Measurements from ENCODE around the gene DAAM2.

DAAM2 gene

DNA sequence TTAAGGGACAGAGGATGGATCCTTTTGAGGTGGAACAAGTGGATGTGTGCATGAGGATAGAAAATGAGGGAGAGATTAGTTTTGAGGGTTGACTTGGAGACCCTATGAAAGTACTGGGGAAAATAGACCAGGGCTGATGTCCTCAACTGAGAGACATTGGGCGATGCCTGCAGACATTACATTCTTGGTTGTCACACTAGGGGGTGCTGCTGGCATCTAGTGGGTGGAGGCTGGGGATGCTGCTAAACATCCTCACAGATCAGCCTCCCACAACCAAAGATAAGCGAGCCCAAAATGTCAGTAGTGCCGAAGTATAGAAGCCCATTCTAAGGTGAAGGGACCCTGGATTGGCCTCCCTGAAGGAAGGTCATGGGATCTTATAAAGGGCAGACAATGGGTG is 78.8 kb downstream of the DAAM2 start:
- 97% methylated on average over 3 of the region's 3 CpGs for WGBS
- no peak overlapping the region for H3K27ac ChIP-seq (ENCODE audit: low read depth, low read length)

DNA sequence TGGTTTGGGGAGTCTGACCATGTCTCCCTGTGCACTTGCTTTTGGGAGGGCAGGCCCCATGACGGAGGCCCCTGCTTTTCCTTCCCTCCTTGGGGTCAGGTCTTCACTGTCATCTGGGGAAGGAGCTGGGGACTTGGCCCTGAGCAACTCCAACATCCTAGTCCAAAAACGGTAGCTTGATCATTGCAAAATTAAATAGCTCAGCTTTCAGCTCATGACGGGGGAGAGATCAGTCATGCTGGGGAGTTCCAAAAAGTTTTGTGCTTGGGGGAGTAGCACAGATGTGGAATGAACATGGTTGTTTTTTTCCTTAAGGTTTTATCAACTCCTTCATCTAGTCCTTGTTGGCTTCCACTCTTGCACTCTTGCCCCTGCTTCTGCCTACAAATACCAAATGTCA is 81.3 kb downstream of the DAAM2 start:
- H3K36me3 ChIP-seq (ENCODE audit: insufficient read depth, low read length): no peaks in the 10 kb centered on the region
- H3K4me3 ChIP-seq (ENCODE audit: low read length): no peak overlapping the region
- H3K4me1 ChIP-seq (ENCODE audit: insufficient read depth, low read length): no peaks in the 10 kb centered on the region
- no peak overlapping the region for H3K27ac ChIP-seq (ENCODE audit: low read depth, low read length)
- H3K27me3 ChIP-seq (ENCODE audit: insufficient read depth, low read length): no peaks in the 10 kb centered on the region
- no peaks in the 10 kb centered on the region for H3K9me3 ChIP-seq (ENCODE audit: insufficient read depth, low read depth, low read length)
- WGBS: 90% methylated on average over 3 of the region's 3 CpGs
- H3K9ac ChIP-seq (ENCODE audit: low read depth, low read length): no peak overlapping the region

More for the DNA sequence above, 78.8 kb downstream of the DAAM2 start:
- Histone ChIP-seq H3K9ac (ENCODE audit: low read depth, low read length) (no peak overlapping the region), H3K36me3 (ENCODE audit: insufficient read depth, low read length) (no peaks in the 10 kb centered on the region), H3K4me1 (ENCODE audit: insufficient read depth, low read length) (peaks cover 6% of the 10 kb centered on the region; the same call in 1 of the 2 replicates), H3K4me3 (ENCODE audit: low read length) (no peak overlapping the region), H3K9me3 (ENCODE audit: insufficient read depth, low read depth, low read length) (no peaks in the 10 kb centered on the region), H3K27me3 (ENCODE audit: insufficient read depth, low read length) (no peaks in the 10 kb centered on the region)

GRCh38 chr6:39876111-39876510 is 83.9 kb downstream of the DAAM2 start:
- H3K9ac ChIP-seq (ENCODE audit: low read depth, low read length): no peak overlapping the region
- no peaks in the 10 kb centered on the region for H3K4me1 ChIP-seq (ENCODE audit: insufficient read depth, low read length)
- H3K9me3 ChIP-seq (ENCODE audit: insufficient read depth, low read depth, low read length): no peaks in the 10 kb centered on the region
- H3K27me3 ChIP-seq (ENCODE audit: insufficient read depth, low read length): no peaks in the 10 kb centered on the region
- H3K4me3 ChIP-seq (ENCODE audit: low read length): no peak overlapping the region
- no peaks in the 10 kb centered on the region for H3K36me3 ChIP-seq (ENCODE audit: insufficient read depth, low read length)
- no peak overlapping the region for H3K27ac ChIP-seq (ENCODE audit: low read depth, low read length)

DNA sequence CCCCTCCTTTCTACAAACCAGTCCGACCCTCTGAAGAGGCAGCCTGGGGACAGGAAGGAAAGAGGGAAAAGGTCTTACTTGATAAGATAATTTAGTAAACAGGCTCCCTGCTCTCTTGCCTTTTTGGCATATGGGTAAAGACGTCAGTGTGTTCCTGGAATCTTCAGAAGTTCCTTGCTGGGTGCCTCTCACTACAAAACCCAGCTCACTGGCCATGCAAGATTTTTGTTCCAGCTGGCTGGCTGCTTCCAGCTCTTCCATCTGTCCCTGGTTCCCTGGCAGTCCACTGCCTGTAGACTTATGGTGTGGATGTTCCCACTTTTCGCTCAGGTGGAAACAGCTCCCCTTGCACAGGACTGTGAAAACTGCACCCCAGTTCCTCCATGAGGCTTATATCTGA is 84.7 kb downstream of the DAAM2 start:
- H3K27me3 ChIP-seq (ENCODE audit: insufficient read depth, low read length): no peaks in the 10 kb centered on the region
- no peaks in the 10 kb centered on the region for H3K4me1 ChIP-seq (ENCODE audit: insufficient read depth, low read length)
- H3K9me3 ChIP-seq (ENCODE audit: insufficient read depth, low read depth, low read length): no peaks in the 10 kb centered on the region
- no peak overlapping the region for H3K4me3 ChIP-seq (ENCODE audit: low read length)
- 90% methylated on average over 3 of the region's 3 CpGs for WGBS
- H3K36me3 ChIP-seq (ENCODE audit: insufficient read depth, low read length): no peaks in the 10 kb centered on the region
- H3K27ac ChIP-seq (ENCODE audit: low read depth, low read length): no peak overlapping the region
- no peak overlapping the region for H3K9ac ChIP-seq (ENCODE audit: low read depth, low read length)

DNA sequence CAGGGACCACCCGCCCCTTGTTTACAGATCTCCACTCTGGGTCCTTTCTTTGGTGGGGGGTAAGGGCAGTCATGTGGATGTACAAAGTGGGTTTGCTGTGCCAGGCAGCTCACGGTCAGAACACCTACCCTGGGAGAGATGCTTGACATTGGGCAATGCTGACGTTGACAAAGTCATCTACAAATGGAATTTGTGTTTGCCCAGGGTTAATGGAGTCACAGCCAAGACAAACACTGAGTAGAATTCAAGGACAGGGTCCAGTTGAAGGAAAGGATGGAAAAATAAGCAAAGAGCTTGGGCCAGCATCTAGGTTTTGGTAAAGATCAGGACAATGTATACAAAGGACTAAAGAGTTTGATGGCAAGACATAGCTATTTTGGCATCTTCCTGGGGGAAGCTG is 87.4 kb downstream of the DAAM2 start:
- Histone ChIP-seq H3K9ac (ENCODE audit: low read depth, low read length) (no peak overlapping the region), H3K27me3 (ENCODE audit: insufficient read depth, low read length) (no peaks in the 10 kb centered on the region), H3K9me3 (ENCODE audit: insufficient read depth, low read depth, low read length) (no peaks in the 10 kb centered on the region), H3K4me3 (ENCODE audit: low read length) (no peak overlapping the region), H3K27ac (ENCODE audit: low read depth, low read length) (no peak overlapping the region), H3K36me3 (ENCODE audit: insufficient read depth, low read length) (no peaks in the 10 kb centered on the region), H3K4me1 (ENCODE audit: insufficient read depth, low read length) (no peaks in the 10 kb centered on the region; the same call in 1 of the 2 replicates)
- WGBS: 91% methylated on average over 3 of the region's 3 CpGs

DNA sequence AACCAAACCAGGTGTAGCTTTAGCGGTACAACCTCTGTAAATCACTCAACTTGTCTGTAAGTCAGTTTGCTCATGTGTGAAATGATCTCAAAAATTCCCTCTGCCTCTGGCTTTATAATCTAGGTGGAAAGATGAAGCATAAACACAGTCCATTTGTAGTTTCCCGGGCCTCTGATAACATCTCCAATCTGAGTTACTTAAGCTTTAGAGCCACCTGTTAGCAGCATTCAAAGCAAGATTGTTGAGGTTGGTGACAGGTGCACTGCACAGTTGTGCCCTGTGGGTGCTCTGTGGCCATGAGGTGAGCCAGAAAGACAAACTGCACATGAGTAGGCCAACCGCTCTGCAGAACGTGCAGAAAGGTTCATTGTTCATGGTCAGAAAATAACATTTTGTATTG is 88.4 kb downstream of the DAAM2 start:
- H3K27ac ChIP-seq (ENCODE audit: low read depth, low read length): no peak overlapping the region
- H3K27me3 ChIP-seq (ENCODE audit: insufficient read depth, low read length): no peaks in the 10 kb centered on the region
- 94% methylated on average over 4 of the region's 4 CpGs for WGBS
- no peaks in the 10 kb centered on the region for H3K9me3 ChIP-seq (ENCODE audit: insufficient read depth, low read depth, low read length)
- H3K9ac ChIP-seq (ENCODE audit: low read depth, low read length): no peak overlapping the region
- no peaks in the 10 kb centered on the region; the same call in 1 of the 2 replicates for H3K4me1 ChIP-seq (ENCODE audit: insufficient read depth, low read length)
- H3K4me3 ChIP-seq (ENCODE audit: low read length): no peak overlapping the region
- no peaks in the 10 kb centered on the region for H3K36me3 ChIP-seq (ENCODE audit: insufficient read depth, low read length)

DNA sequence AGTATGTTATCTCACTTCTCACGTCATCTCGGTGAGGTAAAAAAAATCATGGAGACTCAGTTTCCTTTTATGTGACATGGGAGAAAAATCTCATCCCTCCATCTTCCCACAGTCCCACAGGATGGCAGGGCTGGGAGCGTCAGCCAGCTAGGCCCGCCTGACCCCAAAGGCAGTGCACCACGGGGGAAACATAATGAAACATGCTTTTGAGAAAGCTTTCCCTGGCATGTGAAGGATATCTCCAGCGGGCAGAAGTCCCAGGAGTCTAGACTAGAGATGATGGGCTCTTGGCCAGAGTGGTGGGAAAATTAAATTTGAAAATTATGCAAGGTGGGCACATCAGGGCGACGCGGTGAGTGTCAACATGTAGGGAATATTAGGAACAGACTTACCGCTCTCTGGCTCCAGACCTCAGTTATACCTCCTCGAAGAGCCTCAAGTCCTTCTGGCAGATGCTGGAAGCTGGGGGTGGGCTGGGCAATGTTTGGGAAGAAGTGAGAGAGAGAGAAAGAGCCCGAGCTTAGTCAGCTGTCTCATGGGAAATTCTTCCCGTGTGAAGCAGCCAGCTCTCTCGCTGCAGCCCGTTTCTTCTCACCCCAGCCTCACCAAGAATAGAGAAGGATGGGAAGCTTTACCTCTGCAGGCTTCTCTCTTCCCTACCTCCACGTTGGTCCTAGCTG is 89.8 kb downstream of the DAAM2 start:
- H3K4me1 ChIP-seq (ENCODE audit: insufficient read depth, low read length): no peaks in the 10 kb centered on the region; the same call in 1 of the 2 replicates
- WGBS: 88% methylated on average over 14 of the region's 16 CpGs
- H3K9me3 ChIP-seq (ENCODE audit: insufficient read depth, low read depth, low read length): no peaks in the 10 kb centered on the region
- no peak overlapping the region for H3K4me3 ChIP-seq (ENCODE audit: low read length)
- no peaks in the 10 kb centered on the region for H3K36me3 ChIP-seq (ENCODE audit: insufficient read depth, low read length)
- no peaks in the 10 kb centered on the region for H3K27me3 ChIP-seq (ENCODE audit: insufficient read depth, low read length)
- no peak overlapping the region for H3K27ac ChIP-seq (ENCODE audit: low read depth, low read length)
- no peak overlapping the region for H3K9ac ChIP-seq (ENCODE audit: low read depth, low read length)

DNA sequence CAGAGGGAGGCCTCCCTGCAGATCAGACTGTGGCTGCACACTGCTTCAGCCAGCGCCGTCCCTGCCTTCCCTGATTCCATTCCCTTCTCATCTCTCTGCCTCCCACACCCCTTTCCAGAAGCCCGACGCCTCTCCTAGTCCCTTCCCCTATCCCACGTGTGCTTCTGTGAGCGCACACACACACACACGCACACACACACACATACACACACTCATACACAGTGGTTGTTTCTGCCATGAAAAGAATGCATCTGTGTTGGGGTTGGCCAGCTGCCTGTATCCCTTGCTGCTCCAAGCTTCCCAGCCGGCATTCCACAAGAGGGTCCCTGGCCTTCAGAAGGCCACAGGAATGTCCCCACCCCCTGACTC is 90.3 kb downstream of the DAAM2 start:
- H3K27ac ChIP-seq (ENCODE audit: low read depth, low read length): no peak overlapping the region
- H3K36me3 ChIP-seq (ENCODE audit: insufficient read depth, low read length): no peaks in the 10 kb centered on the region
- H3K9ac ChIP-seq (ENCODE audit: low read depth, low read length): no peak overlapping the region
- H3K27me3 ChIP-seq (ENCODE audit: insufficient read depth, low read length): no peaks in the 10 kb centered on the region
- H3K4me3 ChIP-seq (ENCODE audit: low read length): no peak overlapping the region
- no peaks in the 10 kb centered on the region for H3K9me3 ChIP-seq (ENCODE audit: insufficient read depth, low read depth, low read length)
- H3K4me1 ChIP-seq (ENCODE audit: insufficient read depth, low read length): no peaks in the 10 kb centered on the region; the same call in 1 of the 2 replicates
- WGBS: 86% methylated on average over 8 of the region's 8 CpGs

DNA sequence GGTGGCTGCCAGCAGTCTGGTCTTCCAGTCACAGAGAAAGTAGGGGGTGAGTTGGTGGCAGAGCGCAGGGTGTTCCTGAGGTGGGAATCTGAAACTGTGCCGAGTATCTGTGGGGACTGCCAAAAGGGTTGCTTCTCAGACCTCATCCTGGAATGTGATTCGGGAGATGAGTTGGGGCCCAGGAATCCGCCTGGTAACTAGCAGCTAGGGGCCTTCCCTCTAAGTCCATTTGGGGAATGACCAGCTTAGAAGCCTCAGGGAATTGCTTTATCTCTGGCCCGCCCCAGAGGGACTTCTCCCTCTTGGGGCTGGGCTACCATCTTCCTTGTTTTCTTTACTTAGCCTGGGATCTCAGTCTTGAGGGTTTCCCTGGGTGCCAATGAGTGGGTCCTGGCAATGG is 92.5 kb downstream of the DAAM2 start:
- Histone ChIP-seq H3K4me1 (ENCODE audit: insufficient read depth, low read length) (no peaks in the 10 kb centered on the region; the same call in 1 of the 2 replicates), H3K27me3 (ENCODE audit: insufficient read depth, low read length) (no peaks in the 10 kb centered on the region), H3K27ac (ENCODE audit: low read depth, low read length) (no peak overlapping the region), H3K4me3 (ENCODE audit: low read length) (no peak overlapping the region), H3K9me3 (ENCODE audit: insufficient read depth, low read depth, low read length) (no peaks in the 10 kb centered on the region), H3K9ac (ENCODE audit: low read depth, low read length) (no peak overlapping the region), H3K36me3 (ENCODE audit: insufficient read depth, low read length) (no peaks in the 10 kb centered on the region)
- 85% methylated on average over 5 of the region's 5 CpGs for WGBS

DNA sequence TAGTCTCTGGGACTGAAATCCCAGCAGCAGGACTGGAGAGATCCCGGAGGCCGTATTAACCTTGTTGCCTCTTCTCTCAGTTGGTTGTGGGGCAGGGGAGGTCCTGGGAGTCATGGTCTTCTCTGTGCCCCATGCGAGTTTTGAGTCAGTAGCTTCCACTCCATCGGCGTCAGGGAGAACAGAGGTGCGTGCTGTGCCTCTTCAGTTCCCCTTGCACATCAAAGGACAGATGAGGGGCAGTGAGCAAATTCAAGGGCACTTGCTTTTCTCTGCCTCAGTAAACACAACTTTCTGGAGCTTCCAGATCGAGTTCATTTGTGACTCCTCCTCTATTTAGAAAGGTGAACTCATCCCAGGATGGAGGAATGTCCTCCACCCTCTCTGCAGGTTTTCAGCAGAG is 93.5 kb downstream of the DAAM2 start:
- WGBS: 84% methylated on average over 7 of the region's 7 CpGs
- no peaks in the 10 kb centered on the region for H3K36me3 ChIP-seq (ENCODE audit: insufficient read depth, low read length)
- H3K27me3 ChIP-seq (ENCODE audit: insufficient read depth, low read length): no peaks in the 10 kb centered on the region
- H3K9me3 ChIP-seq (ENCODE audit: insufficient read depth, low read depth, low read length): no peaks in the 10 kb centered on the region
- H3K9ac ChIP-seq (ENCODE audit: low read depth, low read length): no peak overlapping the region
- no peak overlapping the region for H3K27ac ChIP-seq (ENCODE audit: low read depth, low read length)
- H3K4me1 ChIP-seq (ENCODE audit: insufficient read depth, low read length): no peaks in the 10 kb centered on the region; the same call in 1 of the 2 replicates
- no peak overlapping the region for H3K4me3 ChIP-seq (ENCODE audit: low read length)

GRCh38 chr6:39886871-39887270 is 94.7 kb downstream of the DAAM2 start:
- no peaks in the 10 kb centered on the region for H3K9me3 ChIP-seq (ENCODE audit: insufficient read depth, low read depth, low read length)
- no peaks in the 10 kb centered on the region for H3K36me3 ChIP-seq (ENCODE audit: insufficient read depth, low read length)
- no peaks in the 10 kb centered on the region for H3K27me3 ChIP-seq (ENCODE audit: insufficient read depth, low read length)

More at GRCh38 chr6:39886871-39887270, 94.7 kb downstream of the DAAM2 start:
- H3K9ac ChIP-seq (ENCODE audit: low read depth, low read length): no peak overlapping the region
- no peak overlapping the region for H3K4me3 ChIP-seq (ENCODE audit: low read length)
- H3K4me1 ChIP-seq (ENCODE audit: insufficient read depth, low read length): no peaks in the 10 kb centered on the region; the same call in 1 of the 2 replicates
- H3K27ac ChIP-seq (ENCODE audit: low read depth, low read length): no peak overlapping the region
- 83% methylated on average over 2 of the region's 2 CpGs for WGBS
